ENCODE measurements around the gene EMC8.
"Not testable (repeated sequence)": the region's sequence is repeated elsewhere in the genome, so short reads cannot be mapped to it uniquely, and the experiment has no call there.

The EMC8 gene

GRCh38 chr16:85799497-85800320, at the start of gene EMC8, which contains the start of gene COX4I1:
Gene EMC8 (minus strand): TSS chr16:85799544. CDS start chr16:85799295, 249 bp downstream.
Gene COX4I1 (plus strand): TSS chr16:85799695. CDS start chr16:85801206, 1,511 bp downstream.
- DNase-seq: peak; percentile 42 to 81

GRCh38 chr16:85848986-85849385, 49.6 kb upstream of the EMC8 start:
- no peak for DNase-seq

- DNase-seq: no peak
Measured at GRCh38 chr16:85847681-85848601, 48.6 kb upstream of the EMC8 start.

GRCh38 chr16:85847036-85847435, 47.7 kb upstream of the EMC8 start:
- DNase-seq: no peak

GRCh38 chr16:85846461-85846860, 47.1 kb upstream of the EMC8 start:
- no peak for DNase-seq

GRCh38 chr16:85845266-85845665, 45.9 kb upstream of the EMC8 start:
- DNase-seq: no peak

GRCh38 chr16:85844786-85845185, 45.4 kb upstream of the EMC8 start:
- no peak for DNase-seq

GRCh38 chr16:85844169-85844481, 44.8 kb upstream of the EMC8 start:
- DNase-seq: no peak

- DNase-seq: no peak
Measured at GRCh38 chr16:85843471-85844168, 44.3 kb upstream of the EMC8 start.

GRCh38 chr16:85842848-85843247, 43.5 kb upstream of the EMC8 start:
- DNase-seq: no peak

GRCh38 chr16:85842435-85842834, 43.1 kb upstream of the EMC8 start:
- DNase-seq: no peak

- DNase-seq: no peak
Measured at GRCh38 chr16:85840801-85841200, 41.5 kb upstream of the EMC8 start.

- DNase-seq: no peak
Measured at GRCh38 chr16:85840395-85840794, 41.1 kb upstream of the EMC8 start.

GRCh38 chr16:85839681-85840240, 40.4 kb upstream of the EMC8 start:
- no peak for DNase-seq

- no peak for DNase-seq
Measured at GRCh38 chr16:85838876-85839585, 39.7 kb upstream of the EMC8 start.

GRCh38 chr16:85838381-85838780, 39.0 kb upstream of the EMC8 start:
- DNase-seq: no peak

GRCh38 chr16:85837654-85838053, 38.3 kb upstream of the EMC8 start:
- DNase-seq: not testable (repeated sequence)

- no peak for DNase-seq
Measured at GRCh38 chr16:85836706-85837582, 37.6 kb upstream of the EMC8 start.

- DNase-seq: no peak
Measured at GRCh38 chr16:85835956-85836705, 36.8 kb upstream of the EMC8 start.

GRCh38 chr16:85835227-85835751, 35.9 kb upstream of the EMC8 start:
- no peak for DNase-seq
